H1 (cell line): ENCODE results near the gene SARS2. TPM values are rescaled to one million over a fixed set of nuclear protein-coding genes. Genes with fewer than 3 reads are reported as not detected.

Source experiments
- BRCA1 ChIP-seq: IDR thresholded peaks from 2 replicates; pipeline ENCODE4 v1.6.1; 2012; ENCODE audit warnings: low read depth, low read length, improper control_type of control experiment
- polyA plus RNA-seq, 7 experiments: library from polyadenylated mRNA; depleted of rRNA in 3 of 7; stranded (reverse) in 5 of 7; unstranded in 2 of 7; fragments of >200 nt in 5 of 7; fragments of 200-250 nt in 2 of 7; gene quantifications; 1 replicate in 5 of 7; 2 replicates in 1 of 7; 4 replicates in 1 of 7; pipeline versions ENCODE4 v1.2.1 to v1.2.3, GENCODE V29; 2011 to 2013; ENCODE audit warnings: missing spikeins in 2 of 7, mixed read lengths in 2 of 7
- total RNA-seq: library from RNA; stranded (reverse); fragmentation: NEBNext Ultra II Directional; extraction: Animal tissue kit (Norgen Biotek cat#: 25700); gene quantifications from 2 replicates; pipeline ENCODE4 v1.2.1, GENCODE V29; 2021

Gene SARS2
- total and polyA plus RNA-seq, 2 of the 8 experiments (the other 6 are each of a cell fraction or from before 2014, with no cell fraction given): 68.0 to 102 TPM

DNA sequence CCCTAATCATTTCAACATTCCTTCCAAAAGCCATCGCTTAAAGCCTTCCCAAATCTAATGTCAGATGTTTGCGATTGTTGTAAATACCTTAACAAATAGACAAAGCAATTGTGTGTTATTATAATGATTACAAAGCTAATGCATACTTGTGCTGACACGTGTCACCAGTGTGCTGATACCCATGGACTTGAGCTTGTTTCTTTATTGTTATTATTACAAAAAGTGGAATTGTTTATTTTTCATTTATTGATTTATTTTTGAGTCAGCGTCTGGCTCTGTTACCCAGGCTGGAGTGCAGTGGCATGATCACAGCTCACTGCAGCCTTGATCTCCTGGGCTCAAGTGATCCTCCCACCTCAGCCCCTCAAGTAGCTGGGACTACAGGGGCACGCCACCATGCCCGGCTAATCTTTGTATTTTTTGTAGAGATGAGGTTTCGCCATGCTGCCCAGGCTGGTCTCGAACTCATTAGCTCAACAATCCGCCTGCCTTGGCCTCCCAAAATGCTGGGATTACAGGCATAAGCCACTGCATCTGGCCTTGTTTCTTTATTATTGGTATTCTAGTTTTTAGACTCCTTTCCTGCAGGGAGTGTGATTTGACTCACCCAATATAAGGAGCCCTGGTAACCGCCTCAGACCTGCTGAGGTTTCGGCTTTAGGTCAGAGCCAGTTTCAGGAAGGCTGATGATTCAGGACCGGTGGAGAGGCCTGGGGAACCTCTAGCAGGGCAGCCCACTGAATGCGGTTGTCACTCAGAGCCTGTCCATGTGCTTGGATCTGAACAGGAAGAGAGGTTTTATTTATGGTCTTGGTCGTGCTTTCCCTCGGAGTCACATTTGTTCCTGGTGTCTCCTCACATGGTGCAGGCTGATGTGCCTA is 47.1 kb upstream of the SARS2 start (continued):
- no peak for TF ChIP-seq BRCA1
